Activated effector memory CD4-positive, alpha-beta T cell treated with anti-CD3 and anti-CD28 coated beads, Interleukin-2, amount 50 U/mL, for 16 hours (primary cell): ENCODE measurements around the gene LAT.
A peak's percentile ranks its signal among the peaks of the same experiment; 100 is the strongest.
"Not testable (repeated sequence)": the region's sequence is repeated elsewhere in the genome, so short reads cannot be mapped to it uniquely, and the experiment has no call there.

ENCODE experiments used
- DNase-seq: peaks from one replicate; pipeline ENCODE4 v3.0.0-alpha.2; 2020

Gene LAT

GRCh38 chr16:28980330-28980729 is 4.5 kb upstream of the LAT start:
- not testable (repeated sequence) for DNase-seq

DNA sequence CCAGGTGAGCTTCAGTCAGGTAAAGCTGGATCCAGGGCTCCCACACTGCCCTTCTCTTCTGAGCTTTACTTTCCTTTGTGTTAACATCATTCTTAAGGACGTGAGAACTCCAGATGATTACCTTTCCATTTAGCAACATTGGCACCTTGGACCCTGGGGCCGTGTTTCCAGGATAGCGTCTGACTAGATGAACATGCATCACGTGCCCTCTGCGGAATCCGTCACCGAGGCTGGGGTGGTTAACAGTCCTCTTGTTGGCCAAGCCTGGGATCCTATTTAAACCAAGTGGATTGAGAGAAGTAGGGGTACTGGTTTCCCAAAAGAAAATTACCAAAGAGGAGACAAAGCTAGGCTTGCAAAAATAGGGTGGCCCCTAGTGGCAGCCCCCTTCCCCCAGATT is 3.9 kb upstream of the LAT start:
- no peak for DNase-seq

GRCh38 chr16:28981517-28981916 is 3.3 kb upstream of the LAT start:
- peak; percentile 69 for DNase-seq

DNA sequence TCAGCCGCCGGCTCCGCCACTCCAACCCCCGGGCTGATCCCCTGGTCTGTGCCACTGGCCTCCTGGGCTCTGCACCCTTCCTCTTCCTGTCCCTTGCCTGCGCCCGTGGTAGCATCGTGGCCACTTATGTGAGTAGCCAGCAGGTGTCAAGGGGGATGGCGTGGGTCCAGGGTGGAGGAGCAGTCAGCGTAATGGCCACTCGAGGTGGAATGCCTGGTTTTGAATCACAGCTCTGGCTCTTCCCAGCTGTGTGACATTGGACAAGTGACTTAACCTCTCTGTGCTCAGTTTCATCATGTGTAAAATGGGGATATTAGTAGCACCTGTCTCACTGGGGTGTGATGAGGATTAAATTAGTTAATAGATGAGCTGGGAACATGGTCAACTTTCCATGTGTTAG is 2.4 kb upstream of the LAT start:
- DNase-seq, result no peak

DNA sequence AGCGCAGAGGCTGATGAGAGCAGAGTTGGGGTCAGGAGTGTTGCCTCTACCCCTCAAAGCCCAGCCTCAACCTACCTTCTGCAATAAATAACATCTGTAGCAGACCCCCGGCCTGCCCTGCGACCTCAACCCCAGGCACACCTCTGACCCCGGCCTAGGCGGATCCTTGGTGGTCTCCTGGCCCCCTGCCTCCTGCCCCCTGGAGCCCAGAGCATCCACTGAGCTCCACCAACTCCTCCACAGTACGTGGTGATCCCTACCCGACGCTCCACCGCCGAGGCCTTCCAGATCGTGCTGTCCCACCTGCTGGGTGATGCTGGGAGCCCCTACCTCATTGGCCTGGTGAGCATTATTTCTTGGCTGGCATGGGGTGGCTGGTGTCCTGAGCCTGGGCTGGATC is 1.9 kb upstream of the LAT start:
- no peak for DNase-seq

DNA sequence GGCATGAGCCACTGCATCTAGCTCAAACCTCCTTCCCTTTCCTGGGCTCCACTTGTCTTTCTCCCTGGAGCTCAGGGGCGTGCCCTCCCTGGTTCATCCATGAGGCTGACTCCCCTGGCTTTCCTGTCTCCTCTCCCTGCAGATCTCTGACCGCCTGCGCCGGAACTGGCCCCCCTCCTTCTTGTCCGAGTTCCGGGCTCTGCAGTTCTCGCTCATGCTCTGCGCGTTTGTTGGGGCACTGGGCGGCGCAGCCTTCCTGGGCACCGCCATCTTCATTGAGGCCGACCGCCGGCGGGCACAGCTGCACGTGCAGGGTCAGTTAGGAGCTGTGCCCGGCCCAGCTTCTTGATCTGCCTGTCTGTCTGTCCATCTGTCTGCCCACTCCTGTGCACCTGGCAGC is 1.2 kb upstream of the LAT start:
- DNase-seq, result no peak

DNA sequence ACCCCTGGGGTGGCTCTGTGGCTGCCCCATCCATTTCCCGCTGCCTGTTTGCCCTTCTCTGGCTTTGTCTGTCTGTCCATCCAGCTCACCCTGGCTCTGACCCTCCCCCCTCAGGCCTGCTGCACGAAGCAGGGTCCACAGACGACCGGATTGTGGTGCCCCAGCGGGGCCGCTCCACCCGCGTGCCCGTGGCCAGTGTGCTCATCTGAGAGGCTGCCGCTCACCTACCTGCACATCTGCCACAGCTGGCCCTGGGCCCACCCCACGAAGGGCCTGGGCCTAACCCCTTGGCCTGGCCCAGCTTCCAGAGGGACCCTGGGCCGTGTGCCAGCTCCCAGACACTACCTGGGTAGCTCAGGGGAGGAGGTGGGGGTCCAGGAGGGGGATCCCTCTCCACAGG is 761 bp upstream of the LAT start:
- peak; percentile 67 for DNase-seq

DNA sequence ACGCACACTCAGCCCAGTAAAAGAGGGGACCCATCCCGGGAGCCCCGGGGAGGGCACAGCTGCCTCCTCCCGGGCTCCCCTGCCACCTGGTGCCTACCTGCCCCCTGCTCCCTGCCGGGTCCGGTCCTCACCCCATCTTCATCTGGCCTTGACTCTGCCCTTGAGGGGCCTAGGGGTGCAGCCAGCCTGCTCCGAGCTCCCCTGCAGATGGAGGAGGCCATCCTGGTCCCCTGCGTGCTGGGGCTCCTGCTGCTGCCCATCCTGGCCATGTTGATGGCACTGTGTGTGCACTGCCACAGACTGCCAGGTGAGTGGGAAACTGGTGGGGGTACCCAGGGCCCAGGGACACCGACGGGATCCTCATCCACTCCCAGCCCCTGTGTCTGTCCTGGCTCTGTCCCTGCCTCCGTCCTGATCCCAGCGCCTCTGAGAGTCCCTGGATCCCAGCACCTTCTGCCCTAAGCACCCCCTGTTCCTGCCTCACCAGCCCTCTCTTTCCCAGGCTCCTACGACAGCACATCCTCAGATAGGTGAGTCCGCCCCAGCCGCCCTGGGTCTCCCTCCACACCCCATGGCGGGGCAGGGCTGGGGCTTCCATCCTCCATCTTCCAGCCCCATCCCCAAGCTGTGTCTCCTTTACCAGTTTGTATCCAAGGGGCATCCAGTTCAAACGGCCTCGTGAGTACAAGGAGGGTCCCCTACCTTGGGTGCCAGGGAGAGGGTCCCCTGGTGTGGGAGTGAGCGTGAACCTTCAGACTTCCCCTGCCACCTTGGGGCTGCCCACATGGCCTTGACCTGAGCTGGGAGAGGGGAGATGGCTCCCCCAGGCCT is 574 bp downstream of the LAT start:
- peak; percentile 71 for DNase-seq

- no peak for DNase-seq
Measured at GRCh38 chr16:28986046-28986445, 1.2 kb downstream of the LAT start.

DNA sequence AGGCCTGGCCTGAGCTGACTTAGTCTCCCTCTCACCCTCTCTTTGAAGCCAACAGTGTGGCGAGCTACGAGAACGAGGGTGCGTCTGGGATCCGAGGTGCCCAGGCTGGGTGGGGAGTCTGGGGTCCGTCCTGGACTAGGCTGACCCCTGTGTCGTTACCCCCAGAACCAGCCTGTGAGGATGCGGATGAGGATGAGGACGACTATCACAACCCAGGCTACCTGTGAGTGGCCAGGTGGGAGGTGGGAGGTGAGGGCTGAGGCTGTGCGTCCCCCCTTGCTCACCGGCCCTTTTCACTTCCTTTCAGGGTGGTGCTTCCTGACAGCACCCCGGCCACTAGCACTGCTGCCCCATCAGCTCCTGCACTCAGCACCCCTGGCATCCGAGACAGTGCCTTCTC is 1.6 kb downstream of the LAT start:
- DNase-seq, result peak; percentile 72

DNA sequence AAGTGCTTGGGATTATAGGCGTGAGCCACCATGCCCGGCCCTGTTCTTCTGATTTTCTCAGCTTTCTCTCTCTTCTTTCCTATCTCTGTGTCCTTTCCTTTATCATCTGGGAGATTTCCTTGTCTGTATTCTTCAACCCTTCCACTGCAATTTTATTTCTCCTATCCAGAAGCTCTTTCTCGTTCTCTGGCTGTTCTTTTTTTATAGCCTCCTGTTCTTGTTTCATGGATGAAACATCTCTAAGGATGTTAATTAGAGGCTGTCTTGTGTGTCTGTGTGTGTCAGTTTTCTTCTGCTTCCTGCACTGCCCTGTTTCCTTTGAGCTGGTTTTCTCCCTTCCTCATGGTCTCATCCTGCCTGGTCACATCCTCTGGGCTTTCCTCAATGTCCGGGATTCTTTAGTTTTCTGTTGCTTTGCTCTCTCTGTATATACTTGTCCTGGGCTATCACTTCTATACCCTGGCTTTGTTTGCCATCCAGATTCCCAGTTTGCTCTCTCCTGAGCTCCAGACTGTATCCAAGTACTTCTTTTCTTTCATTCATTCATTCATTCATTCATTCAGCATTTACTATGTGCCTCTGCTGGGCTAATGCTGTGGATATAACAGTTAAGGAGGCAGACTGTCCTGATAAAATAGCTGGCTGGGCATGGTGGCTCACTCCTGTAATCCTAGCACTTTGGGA is 2.5 kb downstream of the LAT start:
- no peak for DNase-seq

GRCh38 chr16:28989363-28989762 is 4.5 kb downstream of the LAT start:
- DNase-seq, result no peak

DNA sequence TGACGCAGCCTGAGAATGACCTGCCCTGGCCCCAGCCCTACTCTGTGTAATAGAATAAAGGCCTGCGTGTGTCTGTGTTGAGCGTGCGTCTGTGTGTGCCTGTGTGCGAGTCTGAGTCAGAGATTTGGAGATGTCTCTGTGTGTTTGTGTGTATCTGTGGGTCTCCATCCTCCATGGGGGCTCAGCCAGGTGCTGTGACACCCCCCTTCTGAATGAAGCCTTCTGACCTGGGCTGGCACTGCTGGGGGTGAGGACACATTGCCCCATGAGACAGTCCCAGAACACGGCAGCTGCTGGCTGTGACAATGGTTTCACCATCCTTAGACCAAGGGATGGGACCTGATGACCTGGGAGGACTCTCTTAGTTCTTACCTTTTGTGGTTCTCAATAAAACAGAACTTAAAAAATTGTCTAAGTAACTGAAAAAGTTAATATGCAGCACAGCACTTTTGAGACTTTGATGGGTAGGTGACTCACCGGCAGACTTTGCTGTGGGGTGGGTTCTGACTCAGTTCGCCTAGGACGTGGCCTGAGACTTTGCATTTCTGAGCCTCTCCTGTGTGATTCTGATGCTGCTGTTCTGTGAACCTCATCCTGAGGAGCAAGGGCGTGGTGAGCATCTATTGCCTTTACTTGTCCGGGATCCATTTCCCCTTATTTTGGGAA is 5.7 kb downstream of the LAT start:
- peak; percentile 87 for DNase-seq

GRCh38 chr16:28991687-28992086 is 6.8 kb downstream of the LAT start:
- no peak for DNase-seq

DNA sequence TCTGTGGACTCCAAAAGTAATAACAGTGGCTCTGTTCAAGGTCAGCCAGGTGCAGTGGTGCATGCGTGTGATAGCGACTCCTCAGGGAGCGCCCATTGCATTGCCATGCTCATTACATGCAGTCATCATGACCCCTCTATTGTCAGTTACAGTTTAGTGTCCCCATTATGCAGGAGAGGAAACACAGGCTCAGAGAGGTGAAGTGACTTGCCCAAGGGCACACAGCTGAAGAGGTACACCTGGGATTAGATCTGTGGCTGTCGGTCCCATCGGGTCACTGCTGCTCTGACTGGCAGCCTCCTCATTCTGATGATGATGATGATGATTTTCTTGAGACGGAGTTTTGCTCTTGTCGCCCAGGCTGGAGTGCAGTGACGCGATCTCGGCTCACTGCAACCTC is 7.6 kb downstream of the LAT start:
- no peak for DNase-seq

GRCh38 chr16:28998837-28999236 is 14.0 kb downstream of the LAT start:
- DNase-seq, result no peak

GRCh38 chr16:28999577-28999976 is 14.7 kb downstream of the LAT start:
- DNase-seq, result no peak

DNA sequence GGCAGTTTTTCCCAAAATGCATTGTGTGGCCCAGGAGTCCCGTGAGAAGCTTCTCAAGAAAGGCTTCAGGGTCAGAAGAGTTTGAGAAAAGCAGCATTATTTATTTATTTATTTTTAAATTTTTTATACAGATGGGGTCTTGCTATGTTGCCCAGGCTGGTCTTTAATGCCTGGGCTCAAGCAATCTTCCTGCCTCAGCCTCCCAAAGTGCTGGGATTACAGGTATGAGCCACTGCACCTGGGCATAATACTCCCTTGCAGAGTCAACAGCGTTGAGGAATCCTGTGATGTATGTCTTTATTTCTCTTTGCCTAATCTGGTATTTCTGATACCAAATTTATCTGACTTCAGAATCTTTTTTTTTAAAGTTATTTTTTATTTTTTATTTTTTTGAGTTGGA is 15.2 kb downstream of the LAT start:
- no peak for DNase-seq

GRCh38 chr16:29004496-29005139 is 19.8 kb downstream of the LAT start:
- not testable (repeated sequence) for DNase-seq

DNA sequence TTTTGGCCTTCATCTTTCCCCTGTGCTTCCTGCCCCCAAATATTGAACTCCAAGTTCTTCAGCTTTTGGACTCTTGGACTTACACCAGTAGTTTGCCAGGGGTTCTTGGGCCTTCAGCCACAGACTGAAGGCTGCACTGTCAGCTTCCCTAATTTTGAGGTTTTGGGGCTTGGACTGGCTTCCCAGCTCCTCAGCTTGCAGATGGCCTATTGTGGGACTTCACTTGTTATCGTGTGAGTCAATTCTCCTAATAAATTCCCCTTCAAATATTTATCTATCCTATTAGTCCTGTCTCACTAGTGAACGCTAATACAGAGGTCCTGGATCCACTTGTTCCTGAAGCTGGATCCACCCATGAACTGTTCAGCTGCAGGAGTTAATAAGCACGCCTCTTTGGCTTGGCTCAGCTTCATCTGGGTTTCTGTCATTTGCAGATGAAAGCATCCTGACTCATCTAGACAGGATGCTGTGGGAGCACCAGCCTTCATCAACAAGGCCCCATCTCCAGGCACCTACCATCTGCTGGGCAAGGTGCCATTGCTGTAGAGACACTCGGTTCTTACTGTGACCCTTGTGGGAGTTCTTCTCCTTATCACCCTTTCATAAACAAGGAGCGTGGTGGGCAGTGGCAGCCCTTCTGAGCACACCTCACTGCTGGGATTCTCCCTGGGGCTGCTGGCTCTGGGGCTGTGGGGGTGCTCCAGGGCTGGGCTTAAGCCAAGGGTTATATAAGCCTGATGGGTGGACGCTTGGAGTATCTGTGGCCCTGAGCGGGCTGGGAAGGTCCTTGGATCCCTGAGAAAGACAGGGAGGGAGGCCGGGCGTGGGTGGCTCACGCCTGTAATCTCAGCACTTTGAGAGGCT is 23.1 kb downstream of the LAT start:
- DNase-seq, result peak; percentile 89

DNA sequence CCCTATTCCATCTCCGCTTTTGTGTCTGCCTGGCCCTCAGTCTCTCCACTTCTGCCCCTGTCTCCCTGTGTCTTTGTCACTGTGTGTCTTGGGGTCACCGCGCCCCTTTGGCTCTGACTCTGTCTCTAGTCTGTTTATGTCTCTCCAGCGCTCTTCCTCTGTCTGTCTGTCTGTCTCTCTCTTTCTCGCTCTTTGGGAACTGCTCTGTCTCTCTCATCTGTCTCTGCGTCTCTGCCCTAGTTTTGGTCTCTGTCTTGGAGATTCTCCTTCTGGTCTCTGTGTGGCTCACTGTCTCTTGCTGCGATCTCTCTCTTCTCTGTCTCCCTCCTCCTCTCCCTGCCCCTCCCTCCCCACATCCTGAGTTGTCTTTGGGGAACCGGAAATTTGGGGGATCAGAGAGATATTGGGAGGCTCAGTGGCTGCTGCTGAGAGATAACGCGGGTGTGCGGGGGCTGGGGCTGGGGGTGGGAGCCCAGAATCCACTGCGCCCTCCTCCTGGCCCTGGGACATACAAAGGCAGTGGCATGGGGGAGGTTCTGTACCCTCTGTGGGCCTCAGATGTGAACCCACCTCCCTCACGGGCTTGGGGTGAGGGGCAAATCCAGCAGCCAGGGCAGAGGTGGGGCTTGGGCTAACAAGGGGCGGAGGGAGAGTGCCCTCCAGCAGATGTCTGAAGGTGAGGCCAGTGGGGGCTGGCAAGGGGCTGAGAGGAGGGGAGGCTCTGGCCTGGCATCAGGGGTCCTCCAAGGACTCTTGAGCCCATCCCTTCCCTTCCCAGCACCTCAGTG is 24.4 kb downstream of the LAT start:
- peak; percentile 77 for DNase-seq

GRCh38 chr16:29009838-29010166 is 24.9 kb downstream of the LAT start:
- DNase-seq, result no peak
